ENCODE data around the gene IL17D. TPM values are rescaled to one million over a fixed set of nuclear protein-coding genes. Genes with fewer than 3 reads are reported as not detected.
"Not testable (repeated sequence)": the region's sequence is repeated elsewhere in the genome, so short reads cannot be mapped to it uniquely, and the experiment has no call there.

The IL17D gene
- total RNA-seq, 3 donors from 2014 or later: 0.73 to 6.7 (median 2.0) TPM

GRCh38 chr13:20676213-20676612 is 27.3 kb upstream of the IL17D start:
- DNase-seq (ENCODE audit: low spot score in 2 of 2): no peak
- Histone ChIP-seq H3K36me3 (no peaks in the 10 kb centered on the region), H3K4me1 (no peaks in the 10 kb centered on the region), H3K4me3 (no peak overlapping the region), H3K27me3 (no peaks in the 10 kb centered on the region), H3K27ac (no peak overlapping the region), H3K9me3 (no peaks in the 10 kb centered on the region)
- TF ChIP-seq CTCF (IDR thresholded peaks at IDR 0.05): no peak
- TF ChIP-seq POLR2A (IDR thresholded peaks at IDR 0.05): no peak
- no peak for TF ChIP-seq POLR2AphosphoS5 (IDR thresholded peaks at IDR 0.05)
- intact Hi-C loops (cut with DNase I; ENCODE audit: low total_unique reads): no loop called here

GRCh38 chr13:20678606-20679005 is 24.9 kb upstream of the IL17D start:
- H3K9me3 ChIP-seq; H3K27me3 ChIP-seq; H3K4me1 ChIP-seq; DNase-seq (ENCODE audit: low spot score in 2 of 2); H3K4me3 ChIP-seq; intact Hi-C loops (cut with DNase I; ENCODE audit: low total_unique reads); H3K36me3 ChIP-seq; H3K27ac ChIP-seq: not testable (repeated sequence)

DNA sequence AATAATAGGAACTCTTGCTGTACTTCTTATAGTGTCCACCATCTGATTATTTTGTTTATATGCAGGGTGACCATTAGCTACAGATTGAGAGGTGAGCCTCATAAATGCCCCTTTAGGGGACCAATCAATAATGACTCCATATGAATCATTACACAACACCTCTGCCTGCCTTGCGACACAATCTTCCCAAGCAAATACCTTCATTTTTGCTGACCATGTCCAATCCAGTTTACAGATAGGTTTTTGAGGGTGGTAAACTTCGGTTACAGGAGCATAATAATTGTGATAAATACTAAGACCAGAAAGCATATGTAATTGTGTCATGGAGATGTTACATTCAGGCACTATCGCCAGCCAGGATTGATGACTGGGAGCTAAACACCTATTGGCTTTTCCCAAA is 23.6 kb upstream of the IL17D start:
- Histone ChIP-seq H3K27ac (no peak overlapping the region), H3K4me3 (no peak overlapping the region), H3K36me3 (no peaks in the 10 kb centered on the region), H3K9me3 (no peaks in the 10 kb centered on the region), H3K4me1 (no peaks in the 10 kb centered on the region), H3K27me3 (no peaks in the 10 kb centered on the region)
- intact Hi-C loops (cut with DNase I; ENCODE audit: low total_unique reads): loop anchor here (1.0 kb wide), 1 partner anchor 22 kb away; no protein-coding TSS in a partner anchor
- TF ChIP-seq CTCF (IDR thresholded peaks at IDR 0.05) (no peak), POLR2AphosphoS5 (IDR thresholded peaks at IDR 0.05) (no peak), POLR2A (IDR thresholded peaks at IDR 0.05) (no peak)
- DNase-seq (ENCODE audit: low spot score in 2 of 2): no peak

- TF ChIP-seq CTCF (IDR thresholded peaks at IDR 0.05) (no peak), POLR2AphosphoS5 (IDR thresholded peaks at IDR 0.05) (no peak), POLR2A (IDR thresholded peaks at IDR 0.05) (no peak)
- no peak for DNase-seq (ENCODE audit: low spot score in 2 of 2)
- Histone ChIP-seq H3K27ac (no peak overlapping the region), H3K4me1 (no peaks in the 10 kb centered on the region), H3K4me3 (no peak overlapping the region), H3K36me3 (no peaks in the 10 kb centered on the region), H3K27me3 (no peaks in the 10 kb centered on the region), H3K9me3 (no peaks in the 10 kb centered on the region)
- intact Hi-C loops (cut with DNase I; ENCODE audit: low total_unique reads): loop anchor here (1.0 kb wide), 1 partner anchor 22 kb away; no protein-coding TSS in a partner anchor
Observed at GRCh38 chr13:20680416-20681080, 23.0 kb upstream of the IL17D start.

DNA sequence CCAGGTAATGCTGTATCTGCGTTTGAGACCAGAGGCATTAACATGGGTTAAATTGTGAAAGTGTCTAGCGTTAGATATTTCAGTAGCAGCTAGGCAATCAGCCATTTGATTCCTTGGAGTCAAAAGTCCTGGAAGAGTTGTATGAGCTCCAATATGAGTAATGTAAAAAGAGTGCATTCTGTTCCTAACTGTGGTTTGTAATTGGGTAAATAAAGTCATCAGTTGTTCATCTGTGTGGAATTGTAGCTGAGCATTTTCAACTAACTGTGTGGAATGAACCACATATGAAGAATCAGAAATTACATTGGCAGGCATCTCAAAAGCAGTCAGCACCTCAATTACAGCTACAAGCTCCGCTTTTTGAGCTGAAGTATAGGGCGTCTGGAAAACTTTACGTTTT is 22.0 kb upstream of the IL17D start:
- H3K27me3 ChIP-seq; H3K27ac ChIP-seq; H3K4me1 ChIP-seq; H3K36me3 ChIP-seq; H3K4me3 ChIP-seq; intact Hi-C loops (cut with DNase I; ENCODE audit: low total_unique reads); DNase-seq (ENCODE audit: low spot score in 2 of 2); H3K9me3 ChIP-seq: not testable (repeated sequence)

- Histone ChIP-seq H3K27ac (no peak overlapping the region), H3K9me3 (no peaks in the 10 kb centered on the region), H3K4me1 (no peaks in the 10 kb centered on the region), H3K27me3 (no peaks in the 10 kb centered on the region), H3K4me3 (no peak overlapping the region), H3K36me3 (no peaks in the 10 kb centered on the region)
- intact Hi-C loops (cut with DNase I; ENCODE audit: low total_unique reads): no loop called here
- TF ChIP-seq POLR2AphosphoS5 (IDR thresholded peaks at IDR 0.05) (no peak), POLR2A (IDR thresholded peaks at IDR 0.05) (no peak), CTCF (IDR thresholded peaks at IDR 0.05) (no peak)
- no peak for DNase-seq (ENCODE audit: low spot score in 2 of 2)
Observed at GRCh38 chr13:20682061-20682460, 21.4 kb upstream of the IL17D start.
